GM23248 (cell line): ENCODE measurements around the gene TM4SF20.

Source experiments
- EZH2 ChIP-seq: fragments of 200-600 bp; sonication (generic); IDR thresholded peaks from 2 replicates; pipeline ENCODE4 v1.6.1; 2018; ENCODE audit warnings: antibody characterized with exemption, mild to moderate bottlenecking; ENCODE audit not compliant: insufficient read depth, poor library complexity, severe bottlenecking
- EZH2phosphoT487 ChIP-seq: fragments of 200-600 bp; sonication (generic); IDR thresholded peaks from 2 replicates; pipeline ENCODE4 v1.6.1; 2018; ENCODE audit warnings: antibody characterized with exemption, moderate library complexity, mild to moderate bottlenecking, low read depth; ENCODE audit not compliant: insufficient read depth

DNA sequence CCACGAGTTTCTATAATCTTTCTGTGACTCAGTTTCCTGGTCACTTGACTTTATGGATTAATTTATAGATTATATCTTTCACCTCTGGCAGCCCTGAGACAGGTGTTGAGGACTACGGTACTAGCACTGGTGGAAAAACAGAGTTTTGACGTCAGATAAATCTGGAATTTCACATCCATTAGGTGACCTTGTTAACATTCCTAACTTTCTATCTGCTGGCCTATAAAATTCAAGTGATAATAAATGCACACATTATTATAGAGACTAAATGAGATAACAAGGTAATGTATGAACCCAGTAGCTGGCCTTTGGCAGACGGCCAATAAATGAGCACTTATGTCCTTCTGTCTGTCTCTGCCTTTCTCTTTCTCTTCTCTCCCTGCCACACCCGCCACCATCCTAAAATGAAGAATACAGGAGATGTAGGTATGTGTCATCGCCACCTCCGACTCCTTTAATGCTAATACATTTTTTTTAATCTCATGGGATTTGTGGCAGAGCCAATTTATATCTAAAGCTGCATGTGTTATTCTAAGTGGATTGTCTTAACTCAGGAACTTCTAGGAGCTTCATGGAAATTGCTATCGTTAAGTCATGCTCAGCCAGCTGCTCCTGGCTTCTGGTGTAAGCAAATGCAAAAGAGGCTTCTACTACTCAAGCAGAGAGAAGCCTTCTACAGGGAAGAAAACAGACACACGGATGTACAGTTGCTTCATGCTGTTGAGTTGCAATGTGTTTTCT, 2.3 kb downstream of the TM4SF20 start:
- TF ChIP-seq EZH2 (no peak), EZH2phosphoT487 (no peak)
